HG02610 (cell line): ENCODE measurements around the gene JUND.

Experiments used
- ATAC-seq: cut with Tn5 transposase; IDR thresholded peaks from one replicate; pipeline ENCODE4 v1.9.1; 2021; ENCODE audit warnings: mild to moderate bottlenecking, moderate library complexity; ENCODE audit not compliant: unreplicated experiment

The JUND gene

GRCh38 chr19:18291019-18291524 lies 9.7 kb upstream of the JUND start:
- ATAC-seq: no peak

- ATAC-seq: no peak
Measured at GRCh38 chr19:18290302-18291018, 9.0 kb upstream of the JUND start.

GRCh38 chr19:18289471-18290301 lies 8.3 kb upstream of the JUND start:
- ATAC-seq: no peak

GRCh38 chr19:18287836-18288772 lies 6.7 kb upstream of the JUND start:
- no peak for ATAC-seq

GRCh38 chr19:18286973-18287635 lies 5.7 kb upstream of the JUND start:
- no peak for ATAC-seq

GRCh38 chr19:18284712-18285360 lies 3.4 kb upstream of the JUND start:
- no peak for ATAC-seq

GRCh38 chr19:18283338-18283737 lies 1.9 kb upstream of the JUND start:
- ATAC-seq: no peak

- ATAC-seq: no peak
Measured at GRCh38 chr19:18282788-18283141, 1.3 kb upstream of the JUND start.

- ATAC-seq: no peak
Measured at GRCh38 chr19:18282021-18282787, 782 bp upstream of the JUND start.

- no peak for ATAC-seq
Measured at GRCh38 chr19:18280247-18281081, 958 bp downstream of the JUND start.

- ATAC-seq: peak; percentile 21
Measured at GRCh38 chr19:18279516-18280246, 1.7 kb downstream of the JUND start.

GRCh38 chr19:18279266-18279515 lies 2.2 kb downstream of the JUND start:
- ATAC-seq: no peak

GRCh38 chr19:18278521-18279265 lies 2.7 kb downstream of the JUND start:
- ATAC-seq: no peak

- ATAC-seq: no peak
Measured at GRCh38 chr19:18274781-18275356, 6.6 kb downstream of the JUND start.

- ATAC-seq: no peak
Measured at GRCh38 chr19:18274219-18274780, 7.1 kb downstream of the JUND start, which contains the start of gene IQCN. TSS of gene IQCN (minus strand) at chr19:18274452. CDS start at chr19:18269478, 4,974 bp downstream.

GRCh38 chr19:18273561-18274218 lies 7.7 kb downstream of the JUND start:
- no peak for ATAC-seq
